ENCODE data around the gene NAA10.
A peak's percentile ranks its signal among the peaks of the same experiment; 100 is the strongest.
"Not testable (repeated sequence)": the region's sequence is repeated elsewhere in the genome, so short reads cannot be mapped to it uniquely, and the experiment has no call there.

The NAA10 gene

GRCh38 chrX:153934762-153935325 is at the start of gene NAA10:
Gene NAA10 (minus strand): TSS chrX:153935037. CDS start chrX:153934904, 133 bp downstream.
- in situ Hi-C loops (cut with HindIII; ENCODE audit: low pct_ligation_motif_present, low pct_unique_long_range_greater_than_20kb, low sequenced_read_pairs), result no loop called here
- DNase-seq, result peak; percentile 69

- no peak for DNase-seq
- in situ Hi-C loops (cut with HindIII; ENCODE audit: low pct_ligation_motif_present, low pct_unique_long_range_greater_than_20kb, low sequenced_read_pairs), result no loop called here
These were observed 48.5 kb upstream of the NAA10 start for GRCh38 chrX:153983321-153983801.

GRCh38 chrX:153981771-153982533 is 47.1 kb upstream of the NAA10 start:
- in situ Hi-C loops (cut with HindIII; ENCODE audit: low pct_ligation_motif_present, low pct_unique_long_range_greater_than_20kb, low sequenced_read_pairs), result no loop called here
- no peak for DNase-seq

- no peak for DNase-seq
- in situ Hi-C loops (cut with HindIII; ENCODE audit: low pct_ligation_motif_present, low pct_unique_long_range_greater_than_20kb, low sequenced_read_pairs), result no loop called here
These were observed 46.4 kb upstream of the NAA10 start for GRCh38 chrX:153981231-153981630.

- in situ Hi-C loops (cut with HindIII; ENCODE audit: low pct_ligation_motif_present, low pct_unique_long_range_greater_than_20kb, low sequenced_read_pairs); DNase-seq: not testable (repeated sequence)
These were observed 45.6 kb upstream of the NAA10 start for GRCh38 chrX:153980394-153980793.

GRCh38 chrX:153974726-153975286 is 40.0 kb upstream of the NAA10 start:
- in situ Hi-C loops (cut with HindIII; ENCODE audit: low pct_ligation_motif_present, low pct_unique_long_range_greater_than_20kb, low sequenced_read_pairs), result no loop called here
- no peak for DNase-seq

- in situ Hi-C loops (cut with HindIII; ENCODE audit: low pct_ligation_motif_present, low pct_unique_long_range_greater_than_20kb, low sequenced_read_pairs), result no loop called here
- DNase-seq, result no peak
These were observed 39.3 kb upstream of the NAA10 start for GRCh38 chrX:153974003-153974725.

GRCh38 chrX:153973127-153974002 is 38.5 kb upstream of the NAA10 start:
- in situ Hi-C loops (cut with HindIII; ENCODE audit: low pct_ligation_motif_present, low pct_unique_long_range_greater_than_20kb, low sequenced_read_pairs), result no loop called here
- DNase-seq, result peak; percentile 1

- in situ Hi-C loops (cut with HindIII; ENCODE audit: low pct_ligation_motif_present, low pct_unique_long_range_greater_than_20kb, low sequenced_read_pairs), result no loop called here
- DNase-seq, result peak; percentile 80
These were observed 37.7 kb upstream of the NAA10 start, which contains the start of gene TMEM187 for GRCh38 chrX:153972368-153973126. Gene TMEM187 (plus strand): TSS chrX:153972754. CDS start chrX:153982063, 9,309 bp downstream.

GRCh38 chrX:153971450-153972367 is 36.9 kb upstream of the NAA10 start, which contains the start of gene HCFC1:
Gene HCFC1 (minus strand): TSS chrX:153971818. CDS start chrX:153970840, 978 bp downstream.
- DNase-seq, result peak; percentile 76
- in situ Hi-C loops (cut with HindIII; ENCODE audit: low pct_ligation_motif_present, low pct_unique_long_range_greater_than_20kb, low sequenced_read_pairs), result no loop called here

- peak; percentile 76 for DNase-seq
- in situ Hi-C loops (cut with HindIII; ENCODE audit: low pct_ligation_motif_present, low pct_unique_long_range_greater_than_20kb, low sequenced_read_pairs), result no loop called here
These were observed 36.2 kb upstream of the NAA10 start for GRCh38 chrX:153971124-153971449.

- DNase-seq, result peak; percentile 31
- in situ Hi-C loops (cut with HindIII; ENCODE audit: low pct_ligation_motif_present, low pct_unique_long_range_greater_than_20kb, low sequenced_read_pairs), result no loop called here
These were observed 35.7 kb upstream of the NAA10 start for GRCh38 chrX:153970357-153971123.

- in situ Hi-C loops (cut with HindIII; ENCODE audit: low pct_ligation_motif_present, low pct_unique_long_range_greater_than_20kb, low sequenced_read_pairs), result no loop called here
- DNase-seq, result no peak
These were observed 35.1 kb upstream of the NAA10 start for GRCh38 chrX:153969904-153970356.

- in situ Hi-C loops (cut with HindIII; ENCODE audit: low pct_ligation_motif_present, low pct_unique_long_range_greater_than_20kb, low sequenced_read_pairs), result no loop called here
These were observed 34.5 kb upstream of the NAA10 start for GRCh38 chrX:153969125-153969903.

GRCh38 chrX:153968754-153969124 is 33.9 kb upstream of the NAA10 start:
- DNase-seq, result no peak
- in situ Hi-C loops (cut with HindIII; ENCODE audit: low pct_ligation_motif_present, low pct_unique_long_range_greater_than_20kb, low sequenced_read_pairs), result no loop called here

More at GRCh38 chrX:153969125-153969903, 34.5 kb upstream of the NAA10 start:
- DNase-seq, result no peak

Data from ACHN (cell line).